NB4 (cell line): ENCODE data around the gene ETV5.

Experiments
- CTCF ChIP-seq: IDR thresholded peaks from one replicate; pipeline ENCODE4 v1.5.1; 2012; ENCODE audit warnings: low read depth, low read length
- MAX ChIP-seq: IDR thresholded peaks from 2 replicates; pipeline ENCODE4 v1.6.1; 2011; ENCODE audit warnings: low read depth, low read length
- MYC ChIP-seq: IDR thresholded peaks from 2 replicates; pipeline ENCODE4 v1.6.1; 2011; ENCODE audit warnings: low read depth, low read length
- POLR2A ChIP-seq: IDR thresholded peaks from 2 replicates; pipeline ENCODE4 v1.6.1; 2011; ENCODE audit warnings: mild to moderate bottlenecking; ENCODE audit not compliant: insufficient read length; ENCODE audit errors: extremely low read depth

- no peak for TF ChIP-seq CTCF
- no peak for TF ChIP-seq POLR2A
- no peak for TF ChIP-seq MYC
- no peak for TF ChIP-seq MAX
These were observed 14.6 kb downstream of the ETV5 start for GRCh38 chr3:186094271-186094670.
